WTC11 (cell line): Measurements from ENCODE around the gene LDB2. TPM values are rescaled to one million over a fixed set of nuclear protein-coding genes. Genes with fewer than 3 reads are reported as not detected.

Experiments
- ATAC-seq: fragments of 200-7000 bp; cut with Tn5 transposase; 2 replicates; pipeline ENCODE4 v1.10.0; 2021; ENCODE audit warnings: mild to moderate bottlenecking, moderate library complexity
- CTCF ChIA-PET: fragments of 300-600 bp; sonication (Branson Sonifier 250); formaldehyde crosslinking; loops from one replicate; lab custom pipeline; 2021; ENCODE audit warnings: antibody characterized with exemption; lab: Charles Lee
- POLR2A ChIA-PET: fragments of 350-600 bp; sonication (Branson Sonifier 250); formaldehyde crosslinking; loops from one replicate; lab custom pipeline; 2021; ENCODE audit warnings: antibody characterized with exemption; lab: Charles Lee
- DNase-seq: peaks from one replicate; pipeline ENCODE4 v3.0.0; 2021; ENCODE audit warnings: low spot score
- H3K27ac Mint-ChIP-seq: 2 replicates; pipeline ENCODE4 v1.8.0; 2021; ENCODE audit warnings: mixed read lengths
- H3K27me3 Mint-ChIP-seq: 2 replicates; pipeline ENCODE4 v1.8.0; 2021; ENCODE audit warnings: low read depth, mild to moderate bottlenecking, moderate library complexity, mixed read lengths
- H3K36me3 Mint-ChIP-seq: 2 replicates; pipeline ENCODE4 v1.8.0; 2021; ENCODE audit warnings: mixed read lengths
- H3K4me1 Mint-ChIP-seq: 2 replicates; pipeline ENCODE4 v1.8.0; 2022; ENCODE audit warnings: mixed read lengths
- H3K4me3 Mint-ChIP-seq: 2 replicates; pipeline ENCODE4 v1.8.0; 2021; ENCODE audit warnings: mild to moderate bottlenecking, moderate library complexity, mixed read lengths
- H3K9me3 Mint-ChIP-seq: 2 replicates; pipeline ENCODE4 v1.8.0; 2021; ENCODE audit warnings: mixed read lengths
- EMX1 ChIP-seq: fragments of 250-450 bp; sonication (Bioruptor Pico); IDR thresholded peaks from 2 replicates; pipeline ENCODE4 v1.8.0; 2021; ENCODE audit warnings: mild to moderate bottlenecking
- HMGXB4 ChIP-seq: sonication (generic); formaldehyde crosslinking; IDR thresholded peaks from 2 replicates; pipeline ENCODE4 v1.8.1; 2023; ENCODE audit warnings: mild to moderate bottlenecking, moderate library complexity, missing genetic modification reagents
- JAZF1 ChIP-seq: fragments of 250-450 bp; sonication (Bioruptor Pico); IDR thresholded peaks from 2 replicates; pipeline ENCODE4 v1.9.0; 2021; ENCODE audit warnings: moderate library complexity, mild to moderate bottlenecking, inconsistent platforms
- NR2C2 ChIP-seq: sonication (generic); formaldehyde crosslinking; IDR thresholded peaks from 2 replicates; pipeline ENCODE4 v1.8.0; 2022; ENCODE audit warnings: mild to moderate bottlenecking, missing genetic modification reagents
- OVOL2 ChIP-seq: fragments of 250-450 bp; sonication (Bioruptor Pico); IDR thresholded peaks from 2 replicates; pipeline ENCODE4 v1.9.0; 2021; ENCODE audit warnings: mild to moderate bottlenecking, borderline replicate concordance
- PRRX2 ChIP-seq: fragments of 250-450 bp; sonication (Bioruptor Pico); IDR thresholded peaks from 2 replicates; pipeline ENCODE4 v1.8.0; 2021; ENCODE audit warnings: mild to moderate bottlenecking
- STAT6 ChIP-seq: sonication (generic); formaldehyde crosslinking; conservative IDR thresholded peaks from 2 replicates; pipeline ENCODE4 v1.8.1; 2023; ENCODE audit warnings: mild to moderate bottlenecking, low read depth, missing genetic modification reagents, moderate library complexity
- ZNF396 ChIP-seq: fragments of 250-450 bp; sonication (Bioruptor Pico); IDR thresholded peaks from 2 replicates; pipeline ENCODE4 v1.8.0; 2021; ENCODE audit warnings: mild to moderate bottlenecking, moderate library complexity, borderline replicate concordance
- total RNA-seq: library from RNA; stranded (reverse); gene quantifications from 3 replicates; pipeline ENCODE4 v1.2.3, GENCODE V29; 2021
- TF ChIP-seq, protein P1 (sequence below): sonication (generic); formaldehyde crosslinking; IDR thresholded peaks from 2 replicates; pipeline ENCODE4 v1.8.1; 2023; ENCODE audit warnings: mild to moderate bottlenecking, missing genetic modification reagents, moderate library complexity
- TF ChIP-seq, protein P2 (sequence below): fragments of 200-600 bp; IDR thresholded peaks from 2 replicates; pipeline ENCODE4 v1.8.0; 2022; ENCODE audit warnings: antibody characterized with exemption
- TF ChIP-seq, protein P3 (sequence below): sonication (generic); formaldehyde crosslinking; IDR thresholded peaks from 2 replicates; pipeline ENCODE4 v1.8.0; 2023; ENCODE audit warnings: missing genetic modification reagents, mild to moderate bottlenecking, borderline replicate concordance

Gene LDB2
- total RNA-seq, 1 experiment from 2014 or later, result 62.4 TPM

DNA sequence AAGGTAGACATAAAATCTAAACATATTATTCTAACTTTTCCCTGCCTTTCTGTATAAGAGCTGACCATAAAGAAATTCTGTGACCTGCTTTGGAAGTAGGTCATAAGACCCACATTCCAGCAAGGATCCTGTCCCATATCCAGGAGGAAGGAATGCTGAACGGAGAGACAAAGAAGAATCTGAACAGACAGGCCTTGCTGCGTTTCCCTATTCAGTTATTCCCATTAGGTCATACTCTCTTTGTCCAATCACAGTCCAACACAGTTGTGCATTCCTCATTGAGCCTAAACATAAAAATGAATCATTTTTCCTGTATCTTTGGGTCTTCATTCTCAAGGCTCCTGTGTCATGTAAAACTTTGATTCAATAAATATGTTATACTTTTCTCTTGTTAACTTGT is 384.6 kb downstream of the LDB2 start (continued):
- no peak for TF ChIP-seq STAT6

GRCh38 chr4:16508968-16509367 is 389.5 kb downstream of the LDB2 start:
- ChIA-PET POLR2A (no interaction called here), CTCF (no interaction called here)
- ATAC-seq, result no peak
- TF ChIP-seq, protein P1, sequence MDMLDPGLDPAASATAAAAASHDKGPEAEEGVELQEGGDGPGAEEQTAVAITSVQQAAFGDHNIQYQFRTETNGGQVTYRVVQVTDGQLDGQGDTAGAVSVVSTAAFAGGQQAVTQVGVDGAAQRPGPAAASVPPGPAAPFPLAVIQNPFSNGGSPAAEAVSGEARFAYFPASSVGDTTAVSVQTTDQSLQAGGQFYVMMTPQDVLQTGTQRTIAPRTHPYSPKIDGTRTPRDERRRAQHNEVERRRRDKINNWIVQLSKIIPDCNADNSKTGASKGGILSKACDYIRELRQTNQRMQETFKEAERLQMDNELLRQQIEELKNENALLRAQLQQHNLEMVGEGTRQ (CRISPR knock-in tag), result no peak
- TF ChIP-seq, protein P2, sequence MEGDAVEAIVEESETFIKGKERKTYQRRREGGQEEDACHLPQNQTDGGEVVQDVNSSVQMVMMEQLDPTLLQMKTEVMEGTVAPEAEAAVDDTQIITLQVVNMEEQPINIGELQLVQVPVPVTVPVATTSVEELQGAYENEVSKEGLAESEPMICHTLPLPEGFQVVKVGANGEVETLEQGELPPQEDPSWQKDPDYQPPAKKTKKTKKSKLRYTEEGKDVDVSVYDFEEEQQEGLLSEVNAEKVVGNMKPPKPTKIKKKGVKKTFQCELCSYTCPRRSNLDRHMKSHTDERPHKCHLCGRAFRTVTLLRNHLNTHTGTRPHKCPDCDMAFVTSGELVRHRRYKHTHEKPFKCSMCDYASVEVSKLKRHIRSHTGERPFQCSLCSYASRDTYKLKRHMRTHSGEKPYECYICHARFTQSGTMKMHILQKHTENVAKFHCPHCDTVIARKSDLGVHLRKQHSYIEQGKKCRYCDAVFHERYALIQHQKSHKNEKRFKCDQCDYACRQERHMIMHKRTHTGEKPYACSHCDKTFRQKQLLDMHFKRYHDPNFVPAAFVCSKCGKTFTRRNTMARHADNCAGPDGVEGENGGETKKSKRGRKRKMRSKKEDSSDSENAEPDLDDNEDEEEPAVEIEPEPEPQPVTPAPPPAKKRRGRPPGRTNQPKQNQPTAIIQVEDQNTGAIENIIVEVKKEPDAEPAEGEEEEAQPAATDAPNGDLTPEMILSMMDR, result 0 out of 2 replicates have a peak, but pooled peaks have one; percentile 22
- TF ChIP-seq OVOL2 (no peak), NR2C2 (CRISPR knock-in tag) (no peak), PRRX2 (no peak)
- peaks cover 53% of the 10 kb centered on the region for H3K36me3 Mint-ChIP-seq
- DNase-seq, result no peak
- no peaks in the 10 kb centered on the region for H3K27me3 Mint-ChIP-seq
- no peak overlapping the region for H3K4me3 Mint-ChIP-seq
- H3K27ac Mint-ChIP-seq, result no peak overlapping the region
- H3K9me3 Mint-ChIP-seq, result peaks cover 26% of the 10 kb centered on the region
- H3K4me1 Mint-ChIP-seq, result peaks cover 15% of the 10 kb centered on the region

DNA sequence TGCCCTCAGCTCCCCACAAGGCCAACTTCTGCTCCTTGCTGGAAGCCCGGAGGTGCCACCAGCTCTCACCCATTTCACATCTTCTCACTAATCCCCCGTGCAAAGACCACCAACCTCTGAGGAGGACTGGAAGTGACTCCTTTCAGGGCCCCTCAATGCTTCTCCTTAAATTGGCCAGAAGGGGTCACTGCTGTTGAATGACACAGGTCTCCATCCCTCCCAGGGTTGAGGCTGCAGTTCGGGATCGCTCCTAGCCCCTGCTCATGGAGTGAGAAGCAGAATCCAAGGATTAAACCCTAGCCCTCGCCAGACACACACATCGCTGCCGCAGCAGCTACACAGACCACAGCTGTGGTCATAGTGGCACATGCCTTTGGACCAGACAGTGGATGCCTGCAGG is 392.7 kb downstream of the LDB2 start:
- Mint-ChIP-seq H3K36me3 (peaks cover 60% of the 10 kb centered on the region), H3K4me1 (peaks cover 14% of the 10 kb centered on the region)
- peak; percentile 56 for DNase-seq

DNA sequence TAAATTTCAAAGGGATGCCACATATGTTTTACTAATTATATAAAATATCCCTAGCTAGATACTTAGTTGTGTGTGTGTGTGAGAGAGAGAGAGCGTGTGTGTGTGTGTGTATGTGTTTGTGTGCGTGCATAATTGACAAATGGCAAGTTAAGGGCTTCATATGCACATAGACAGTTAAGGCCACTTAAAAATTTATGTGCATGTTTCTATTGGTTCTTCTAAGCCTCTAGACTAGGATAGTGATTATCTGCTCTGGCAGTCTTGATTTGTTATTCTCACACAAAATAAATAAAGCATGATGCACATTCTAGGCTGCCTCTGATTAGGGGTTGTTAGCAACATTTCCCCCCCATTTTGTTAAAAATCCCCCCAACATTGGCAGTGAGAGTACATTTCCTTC is 393.2 kb downstream of the LDB2 start:
- peaks cover 18% of the 10 kb centered on the region for H3K9me3 Mint-ChIP-seq
- CTCF ChIA-PET, result no interaction called here
- H3K36me3 Mint-ChIP-seq, result peaks cover 57% of the 10 kb centered on the region
- peaks cover 14% of the 10 kb centered on the region for H3K4me1 Mint-ChIP-seq
- no peak for ATAC-seq
- H3K4me3 Mint-ChIP-seq, result no peak overlapping the region
- POLR2A ChIA-PET, result no interaction called here
- no peaks in the 10 kb centered on the region for H3K27me3 Mint-ChIP-seq
- no peak for DNase-seq
- H3K27ac Mint-ChIP-seq, result no peak overlapping the region
- no peak for TF ChIP-seq JAZF1 (CRISPR knock-in tag)
- no peak for TF ChIP-seq ZNF396 (CRISPR knock-in tag)
- TF ChIP-seq, protein P3, sequence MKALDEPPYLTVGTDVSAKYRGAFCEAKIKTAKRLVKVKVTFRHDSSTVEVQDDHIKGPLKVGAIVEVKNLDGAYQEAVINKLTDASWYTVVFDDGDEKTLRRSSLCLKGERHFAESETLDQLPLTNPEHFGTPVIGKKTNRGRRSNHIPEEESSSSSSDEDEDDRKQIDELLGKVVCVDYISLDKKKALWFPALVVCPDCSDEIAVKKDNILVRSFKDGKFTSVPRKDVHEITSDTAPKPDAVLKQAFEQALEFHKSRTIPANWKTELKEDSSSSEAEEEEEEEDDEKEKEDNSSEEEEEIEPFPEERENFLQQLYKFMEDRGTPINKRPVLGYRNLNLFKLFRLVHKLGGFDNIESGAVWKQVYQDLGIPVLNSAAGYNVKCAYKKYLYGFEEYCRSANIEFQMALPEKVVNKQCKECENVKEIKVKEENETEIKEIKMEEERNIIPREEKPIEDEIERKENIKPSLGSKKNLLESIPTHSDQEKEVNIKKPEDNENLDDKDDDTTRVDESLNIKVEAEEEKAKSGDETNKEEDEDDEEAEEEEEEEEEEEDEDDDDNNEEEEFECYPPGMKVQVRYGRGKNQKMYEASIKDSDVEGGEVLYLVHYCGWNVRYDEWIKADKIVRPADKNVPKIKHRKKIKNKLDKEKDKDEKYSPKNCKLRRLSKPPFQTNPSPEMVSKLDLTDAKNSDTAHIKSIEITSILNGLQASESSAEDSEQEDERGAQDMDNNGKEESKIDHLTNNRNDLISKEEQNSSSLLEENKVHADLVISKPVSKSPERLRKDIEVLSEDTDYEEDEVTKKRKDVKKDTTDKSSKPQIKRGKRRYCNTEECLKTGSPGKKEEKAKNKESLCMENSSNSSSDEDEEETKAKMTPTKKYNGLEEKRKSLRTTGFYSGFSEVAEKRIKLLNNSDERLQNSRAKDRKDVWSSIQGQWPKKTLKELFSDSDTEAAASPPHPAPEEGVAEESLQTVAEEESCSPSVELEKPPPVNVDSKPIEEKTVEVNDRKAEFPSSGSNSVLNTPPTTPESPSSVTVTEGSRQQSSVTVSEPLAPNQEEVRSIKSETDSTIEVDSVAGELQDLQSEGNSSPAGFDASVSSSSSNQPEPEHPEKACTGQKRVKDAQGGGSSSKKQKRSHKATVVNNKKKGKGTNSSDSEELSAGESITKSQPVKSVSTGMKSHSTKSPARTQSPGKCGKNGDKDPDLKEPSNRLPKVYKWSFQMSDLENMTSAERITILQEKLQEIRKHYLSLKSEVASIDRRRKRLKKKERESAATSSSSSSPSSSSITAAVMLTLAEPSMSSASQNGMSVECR (CRISPR knock-in tag), result no peak
- no peak for TF ChIP-seq EMX1 (CRISPR knock-in tag)
- TF ChIP-seq, protein P1 (CRISPR knock-in tag), result no peak

More for the DNA sequence above, 392.7 kb downstream of the LDB2 start:
- no peak for TF ChIP-seq HMGXB4 (CRISPR knock-in tag)
- TF ChIP-seq, protein P2, result peak; percentile 33; the same call in 1 of the 2 replicates
- Mint-ChIP-seq H3K27ac (no peak overlapping the region), H3K4me3 (no peak overlapping the region), H3K9me3 (peaks cover 20% of the 10 kb centered on the region), H3K27me3 (no peaks in the 10 kb centered on the region)
- peak; percentile 99 for ATAC-seq
- POLR2A ChIA-PET, result no interaction called here
- CTCF ChIA-PET, result no interaction called here
